ENCODE results near the gene C10orf143.

- no peak for TF ChIP-seq CTCF (IDR thresholded peaks at IDR 0.05)
- TF ChIP-seq EP300 (IDR thresholded peaks at IDR 0.05), result no peak
- TF ChIP-seq POLR2A (IDR thresholded peaks at IDR 0.05), result no peak
Measured at GRCh38 chr10:130128062-130128781, 17.6 kb upstream of the C10orf143 start.

Measured in stomach (tissue), 4 donors.